Liver (tissue), 9 donors: ENCODE data around the gene PFN4. TPM values are rescaled to one million over a fixed set of nuclear protein-coding genes. Genes with fewer than 3 reads are reported as not detected.
A peak's percentile ranks its signal among the peaks of the same experiment; 100 is the strongest.

Experiments used
- DNase-seq: peaks from one replicate; pipeline ENCODE4 v3.0.0-alpha.2; 2017; ENCODE audit warnings: low spot score
- H3K27ac ChIP-seq, 2 donors: one replicate each; pipeline ENCODE4 v1.7.0; 2013; ENCODE audit warnings: inconsistent platforms in 2 of 2, low read length in 2 of 2, control low read depth in 1 of 2, low read depth in 1 of 2, mild to moderate bottlenecking in 1 of 2
- H3K27me3 ChIP-seq, 4 donors: one replicate each; pipeline versions ENCODE4 v1.6.1 to v1.7.0; 2013; ENCODE audit warnings: low read length in 3 of 4, inconsistent platforms in 1 of 4, mild to moderate bottlenecking in 1 of 4, moderate library complexity in 1 of 4; ENCODE audit not compliant: control insufficient read depth in 4 of 4, insufficient read depth in 4 of 4
- H3K36me3 ChIP-seq, 4 donors: one replicate each; pipeline versions ENCODE4 v1.6.1 to v1.7.0; 2013; ENCODE audit warnings: low read length in 3 of 4, mild to moderate bottlenecking in 3 of 4, low read depth in 1 of 4, moderate library complexity in 1 of 4; ENCODE audit not compliant: control insufficient read depth in 4 of 4, insufficient read depth in 3 of 4
- H3K4me1 ChIP-seq, 4 donors: one replicate each; pipeline versions ENCODE4 v1.6.1 to v1.7.0; 2013; ENCODE audit warnings: low read length in 3 of 4, mild to moderate bottlenecking in 3 of 4, moderate library complexity in 1 of 4; ENCODE audit not compliant: control insufficient read depth in 4 of 4, insufficient read depth in 4 of 4
- H3K4me3 ChIP-seq, 3 donors: one replicate each; pipeline versions ENCODE4 v1.6.1 to v1.7.0; 2013; ENCODE audit warnings: low read length in 3 of 3, control low read depth in 1 of 3, low read depth in 1 of 3, mild to moderate bottlenecking in 1 of 3
- H3K9ac ChIP-seq, 2 donors: one replicate each; pipeline ENCODE4 v1.7.0; 2013; ENCODE audit warnings: low read length in 2 of 2, mild to moderate bottlenecking in 2 of 2, moderate library complexity in 2 of 2, control low read depth in 1 of 2, low read depth in 1 of 2
- H3K9me3 ChIP-seq, 4 donors: one replicate each; pipeline versions ENCODE4 v1.6.1 to v1.7.0; 2013; ENCODE audit warnings: low read length in 3 of 4; ENCODE audit not compliant: control insufficient read depth in 4 of 4
- CTCF ChIP-seq: fragments of 150-350 bp; IDR thresholded peaks from 2 replicates; pipeline ENCODE4 v1.5.1; 2017; ENCODE audit warnings: improper control_type of control experiment, low read depth, low read length; ENCODE audit not compliant: missing input control
- FOXA1 ChIP-seq: IDR thresholded peaks from 2 replicates; pipeline ENCODE4 v1.6.1; 2016; ENCODE audit warnings: antibody characterized with exemption
- FOXA2 ChIP-seq: IDR thresholded peaks from 2 replicates; pipeline ENCODE4 v1.6.1; 2016; ENCODE audit warnings: antibody characterized with exemption
- GABPA ChIP-seq, 2 donors: IDR thresholded peaks in 1 of 2; conservative IDR thresholded peaks in 1 of 2; 2 replicates each; pipeline ENCODE4 v1.6.1; 2016; ENCODE audit warnings: antibody characterized with exemption in 2 of 2, mild to moderate bottlenecking in 1 of 2, moderate library complexity in 1 of 2
- HNF4A ChIP-seq, 2 donors: conservative IDR thresholded peaks; 2 replicates each; pipeline ENCODE4 v1.6.1; 2016; ENCODE audit warnings: antibody characterized with exemption in 2 of 2, mild to moderate bottlenecking in 2 of 2
- JUND ChIP-seq, 2 donors: IDR thresholded peaks; 2 replicates each; pipeline ENCODE4 v1.6.1; 2016; ENCODE audit warnings: antibody characterized with exemption in 2 of 2
- MAX ChIP-seq: IDR thresholded peaks from 2 replicates; pipeline ENCODE4 v1.6.1; 2016; ENCODE audit warnings: antibody characterized with exemption
- NR2F2 ChIP-seq: IDR thresholded peaks from 2 replicates; pipeline ENCODE4 v1.6.1; 2016; ENCODE audit warnings: antibody characterized with exemption
- RAD21 ChIP-seq, 2 donors: IDR thresholded peaks; 2 replicates each; pipeline ENCODE4 v1.6.1; 2016; ENCODE audit warnings: antibody characterized with exemption in 2 of 2, mild to moderate bottlenecking in 2 of 2
- REST ChIP-seq: IDR thresholded peaks from 2 replicates; pipeline ENCODE4 v1.6.1; 2016; ENCODE audit warnings: antibody characterized with exemption, mild to moderate bottlenecking
- SP1 ChIP-seq: IDR thresholded peaks from 2 replicates; pipeline ENCODE4 v1.6.1; 2018; ENCODE audit warnings: antibody characterized with exemption, mild to moderate bottlenecking
- TAF1 ChIP-seq: conservative IDR thresholded peaks from 2 replicates; pipeline ENCODE4 v1.6.1; 2016; ENCODE audit warnings: antibody characterized with exemption, mild to moderate bottlenecking
- YY1 ChIP-seq: IDR thresholded peaks from 2 replicates; pipeline ENCODE4 v1.6.1; 2016; ENCODE audit warnings: antibody characterized with exemption, mild to moderate bottlenecking
- ZBTB33 ChIP-seq: IDR thresholded peaks from 2 replicates; pipeline ENCODE4 v1.6.1; 2016; ENCODE audit warnings: antibody characterized with exemption
- WGBS: extraction: QIAGEN DNeasy Blood & Tissue Kit; methylation state at CpG from one replicate; pipeline ENCODE4 v1.1.7; 2013; 5-methylcytosine and 5-hydroxymethylcytosine counted together
- polyA plus RNA-seq, 2 donors: library from polyadenylated mRNA; stranded (reverse) in 1 of 2; unstranded in 1 of 2; fragments of 200-250 nt in 1 of 2; fragments of >200 nt in 1 of 2; fragmentation: Nextera tagmentation in 1 of 2; extraction: Ambion mirVana in 1 of 2; gene quantifications; one replicate each; pipeline versions ENCODE4 v1.2.1 to v1.2.3, GENCODE V29; 2013 to 2015
- total RNA-seq, 2 donors: library from RNA; depleted of rRNA; stranded (reverse); fragments of >200 nt; gene quantifications; one replicate each; pipeline ENCODE4 v1.2.3, GENCODE V29; 2014
- donor health status: healthy.
- donor health status: healthy.
- donor health status: healthy.
- donor health status: healthy.
- donor health status: healthy.

The PFN4 gene
- total and polyA plus RNA-seq, 4 donors: 0.12 to 0.51 (median 0.40) TPM; not detected in 1

GRCh38 chr2:24122366-24123194, 554 bp downstream of the PFN4 start:
- peaks cover 0 to 11% (median 6%) of the 10 kb centered on the region in 4 donors for H3K4me1 ChIP-seq
- no peaks in the 10 kb centered on the region for H3K27me3 ChIP-seq
- peak overlapping the region; percentile 74 to 83 for H3K27ac ChIP-seq
- 14% methylated on average over 15 of the region's 15 CpGs for WGBS
- peak overlapping the region; percentile 23 to 84 for H3K9ac ChIP-seq
- peak overlapping the region; percentile 74 to 79 (median 75) for H3K4me3 ChIP-seq
- TF ChIP-seq CTCF: no peak
- no peak for TF ChIP-seq MAX
- no peak for TF ChIP-seq REST
- no peak for TF ChIP-seq NR2F2
- TF ChIP-seq TAF1: no peak
- TF ChIP-seq HNF4A (conservative IDR thresholded peaks at IDR 0.05): no peak
- TF ChIP-seq JUND (IDR thresholded peaks at IDR 0.05): no peak
- no peak for TF ChIP-seq RAD21 (IDR thresholded peaks at IDR 0.05)
- no peak for TF ChIP-seq ZBTB33
- no peak for TF ChIP-seq FOXA2
- TF ChIP-seq GABPA (IDR thresholded peaks at IDR 0.05 in 1 of 2, conservative IDR thresholded peaks at IDR 0.05 in 1 of 2): no peak
- no peaks in the 10 kb centered on the region for H3K9me3 ChIP-seq
- no peaks in the 10 kb centered on the region for H3K36me3 ChIP-seq
- DNase-seq: no peak

GRCh38 chr2:24121469-24121868, 1.7 kb downstream of the PFN4 start:
- Histone ChIP-seq H3K36me3 (no peaks in the 10 kb centered on the region), H3K9me3 (no peaks in the 10 kb centered on the region), H3K27me3 (no peaks in the 10 kb centered on the region), H3K4me3 (no peak overlapping the region), H3K9ac (no peak overlapping the region), H3K27ac (no peak overlapping the region), H3K4me1 (peaks cover 0 to 11% (median 6%) of the 10 kb centered on the region in 4 donors)
- WGBS: 88% methylated on average over 4 of the region's 4 CpGs
- no peak for DNase-seq
- TF ChIP-seq CTCF (no peak), NR2F2 (no peak), HNF4A (conservative IDR thresholded peaks at IDR 0.05) (no peak), YY1 (no peak), REST (no peak), ZBTB33 (no peak), FOXA1 (no peak), RAD21 (IDR thresholded peaks at IDR 0.05) (no peak), SP1 (no peak)
